HepG2 (cell line): ENCODE measurements around the gene ZNF428. TPM values are rescaled to one million over a fixed set of nuclear protein-coding genes. Genes with fewer than 3 reads are reported as not detected.

ENCODE experiments used
- ATAC-seq: fragments of 200-7000 bp; cut with Tn5 transposase; 3 replicates; pipeline ENCODE4 v1.9.1; 2020; ENCODE audit warnings: mild to moderate bottlenecking, moderate library complexity
- BruUV-seq: library from RNA; stranded (reverse); fragments of 400-500 nt; replicated peaks from 2 replicates; lab custom pipeline; 2021; lab: Mats Ljungman, UMichigan
- CTCF ChIA-PET: fragments of 300-600 bp; formaldehyde crosslinking; extraction: SDS; loops from one replicate; lab custom pipeline; 2021; ENCODE audit warnings: low total read pairs, inconsistent platforms, low intra/inter-chr PET ratio; lab: Yijun Ruan, JAX
- POLR2A ChIA-PET: fragments of 350-600 bp; sonication (Branson Sonifier 250); formaldehyde crosslinking; loops from one replicate; lab custom pipeline; 2020; ENCODE audit warnings: antibody characterized with exemption, inconsistent platforms; lab: Yijun Ruan, JAX
- DNase-seq: peaks from one replicate; pipeline ENCODE4 v3.0.0-alpha.2; 2015; ENCODE audit warnings: low spot score
- FAIRE-seq: peaks from 3 replicates; lab custom pipeline; 2011; peaks lifted over from hg19 to GRCh38; lab: Jason Lieb, UNC
- H2AFZ ChIP-seq: one replicate; pipeline ENCODE4 v1.6.1; 2011; ENCODE audit warnings: low read length, inconsistent platforms
- H3K27ac ChIP-seq: fragments of 300-600 bp; 3 replicates; pipeline ENCODE4 v1.8.0; 2011; ENCODE audit warnings: mixed run types, mild to moderate bottlenecking, mixed read lengths, low read length, inconsistent platforms; ENCODE audit not compliant: insufficient read depth; ENCODE audit errors: extremely low read length
- H3K27me3 ChIP-seq, 2 experiments: fragments of 200-600 bp in 1 of 2; 2 replicates in 1 of 2; 3 replicates in 1 of 2; pipeline versions ENCODE4 v1.6.0 to v1.8.0; 2011; ENCODE audit warnings: low read length in 2 of 2, mild to moderate bottlenecking in 2 of 2, moderate library complexity in 2 of 2, inconsistent platforms in 1 of 2; ENCODE audit not compliant: insufficient read depth in 2 of 2, control insufficient read depth in 1 of 2
- H3K36me3 ChIP-seq, 2 experiments: fragments of 200-600 bp in 1 of 2; replicated peaks in 1 of 2; 2 replicates in 1 of 2; 3 replicates in 1 of 2; pipeline versions ENCODE4 v1.5.1 to v1.8.0; 2011; ENCODE audit warnings: low read length in 2 of 2, inconsistent platforms in 1 of 2; ENCODE audit not compliant: insufficient read depth in 2 of 2, control insufficient read depth in 1 of 2
- H3K4me1 ChIP-seq: 2 replicates; pipeline ENCODE4 v1.5.1; 2012; ENCODE audit warnings: low read length, inconsistent platforms; ENCODE audit not compliant: insufficient read depth
- H3K4me2 ChIP-seq: 2 replicates; pipeline ENCODE4 v1.6.0; 2011; ENCODE audit warnings: low read depth, low read length, inconsistent platforms
- H3K4me3 ChIP-seq, 3 experiments: fragments of 200-600 bp in 1 of 3; sonication (generic), shearing (Covaris generic) in 1 of 3; replicated peaks in 1 of 3; 2 replicates each; pipeline ENCODE4 v1.5.1; 2011 to 2016; ENCODE audit warnings: low read length in 3 of 3, inconsistent platforms in 2 of 3, low read depth in 2 of 3, mild to moderate bottlenecking in 2 of 3, control low read depth in 1 of 3, mixed read lengths in 1 of 3; ENCODE audit not compliant: insufficient read depth in 1 of 3
- H3K79me2 ChIP-seq: one replicate; pipeline ENCODE4 v1.6.1; 2011; ENCODE audit warnings: low read length, inconsistent platforms; ENCODE audit not compliant: insufficient read depth
- H3K9ac ChIP-seq: 2 replicates; pipeline ENCODE4 v1.6.0; 2011; ENCODE audit warnings: mild to moderate bottlenecking, low read depth, low read length, inconsistent platforms; ENCODE audit not compliant: insufficient read depth
- H3K9me3 ChIP-seq: 2 replicates; pipeline ENCODE4 v1.5.1; 2012; ENCODE audit warnings: mild to moderate bottlenecking, low read length
- H4K20me1 ChIP-seq: 2 replicates; pipeline ENCODE4 v1.6.0; 2011; ENCODE audit warnings: inconsistent platforms, mild to moderate bottlenecking, low read length, moderate library complexity; ENCODE audit not compliant: insufficient read depth
- AKAP8 ChIP-seq: sonication (generic); formaldehyde crosslinking; IDR thresholded peaks from 2 replicates; pipeline ENCODE4 v1.5.1; 2020; ENCODE audit warnings: mild to moderate bottlenecking, missing genetic modification reagents
- ARID5B ChIP-seq: IDR thresholded peaks from 2 replicates; pipeline ENCODE4 v1.4.0; 2020; ENCODE audit warnings: mild to moderate bottlenecking, missing genetic modification reagents
- ATAD3A ChIP-seq: sonication (generic); formaldehyde crosslinking; IDR thresholded peaks from 2 replicates; pipeline ENCODE4 v1.4.0; 2020; ENCODE audit warnings: missing genetic modification reagents
- HNRNPLL ChIP-seq: fragments of 200-400 bp; formaldehyde crosslinking; IDR thresholded peaks from 2 replicates; pipeline ENCODE4 v1.6.1; 2017; ENCODE audit warnings: mild to moderate bottlenecking, low read depth, low read length; ENCODE audit not compliant: poor library complexity, severe bottlenecking
- LRRFIP1 ChIP-seq: sonication (generic); formaldehyde crosslinking; conservative IDR thresholded peaks from 2 replicates; pipeline ENCODE4 v1.4.0; 2020; ENCODE audit warnings: missing genetic modification reagents
- NR0B2 ChIP-seq: sonication (generic); formaldehyde crosslinking; IDR thresholded peaks from 2 replicates; pipeline ENCODE4 v1.4.0; 2020; ENCODE audit warnings: mild to moderate bottlenecking, missing genetic modification reagents
- POLR2A ChIP-seq, 2 experiments: IDR thresholded peaks; 2 replicates each; pipeline ENCODE4 v1.6.1; 2011; ENCODE audit warnings: low read depth in 2 of 2, low read length in 2 of 2, mild to moderate bottlenecking in 1 of 2, moderate library complexity in 1 of 2; ENCODE audit not compliant: insufficient read depth in 1 of 2
- RXRB ChIP-seq: IDR thresholded peaks from 2 replicates; pipeline ENCODE4 v1.6.1; 2016; ENCODE audit warnings: borderline replicate concordance, missing genetic modification reagents, missing compliant biosample characterization
- SMARCC2 ChIP-seq: fragments of 450-650 bp; IDR thresholded peaks from 2 replicates; pipeline ENCODE4 v1.6.1; 2017; ENCODE audit warnings: antibody characterized with exemption, mild to moderate bottlenecking
- SRSF9 ChIP-seq: fragments of 200-400 bp; formaldehyde crosslinking; IDR thresholded peaks from 2 replicates; pipeline ENCODE4 v1.6.1; 2018; ENCODE audit warnings: borderline replicate concordance, mild to moderate bottlenecking, low read depth, low read length; ENCODE audit not compliant: insufficient read depth, poor library complexity, severe bottlenecking
- TEAD2 ChIP-seq: sonication (generic); formaldehyde crosslinking; IDR thresholded peaks from 2 replicates; pipeline ENCODE4 v1.9.0; 2021; ENCODE audit warnings: missing genetic modification reagents
- THAP7 ChIP-seq: sonication (generic); formaldehyde crosslinking; IDR thresholded peaks from 2 replicates; pipeline ENCODE4 v1.8.1; 2023; ENCODE audit warnings: mild to moderate bottlenecking, missing genetic modification reagents
- ZBTB2 ChIP-seq: sonication (generic); formaldehyde crosslinking; IDR thresholded peaks from 2 replicates; pipeline ENCODE4 v1.8.0; 2022; ENCODE audit warnings: low read depth, missing genetic modification reagents
- ZNF383 ChIP-seq: sonication (generic); formaldehyde crosslinking; IDR thresholded peaks from 2 replicates; pipeline ENCODE4 v1.4.0; 2020; ENCODE audit warnings: missing genetic modification reagents, mild to moderate bottlenecking, borderline replicate concordance
- ZNF678 ChIP-seq: sonication (generic); formaldehyde crosslinking; IDR thresholded peaks from 2 replicates; pipeline ENCODE4 v1.4.0; 2020; ENCODE audit warnings: mild to moderate bottlenecking, missing genetic modification reagents
- ZSCAN25 ChIP-seq: sonication (generic); formaldehyde crosslinking; IDR thresholded peaks from 2 replicates; pipeline ENCODE4 v1.8.0; 2022; ENCODE audit warnings: mild to moderate bottlenecking, missing genetic modification reagents
- WGBS: methylation state at CpG from one replicate; pipeline ENCODE4 v1.1.6; 2017; ENCODE audit warnings: low lambda C conversion rate; 5-methylcytosine and 5-hydroxymethylcytosine counted together
- in situ Hi-C: cut with HindIII; loops from 2 replicates; pipeline ENCODE4 v1.10.0; 2017; ENCODE audit warnings: low pct_unique_long_range_greater_than_20kb; ENCODE audit not compliant: extremely low pct_ligation_motif_present
- intact Hi-C: fragments of 100-400 bp; cut with micrococcal nuclease; formaldehyde crosslinking; loops from one replicate; pipeline ENCODE4 v1.10.0; 2022; ENCODE audit not compliant: unreplicated experiment
- polyA plus RNA-seq, 8 experiments: library from polyadenylated mRNA; depleted of rRNA in 3 of 8; stranded (reverse) in 7 of 8; unstranded in 1 of 8; fragments of >200 nt; fragmentation: Illumina TruSeq in 4 of 8; extraction: Trizol in 4 of 8; gene quantifications; 2 replicates each; pipeline versions ENCODE4 v1.2.1 to v1.2.3, GENCODE V29; 2011 to 2016; ENCODE audit warnings: low read depth in 4 of 8, missing spikeins in 1 of 8, mixed read lengths in 1 of 8; ENCODE audit not compliant: insufficient read depth in 1 of 8
- total RNA-seq, 5 experiments: library from RNA; depleted of rRNA; stranded (reverse); fragments of >200 nt; fragmentation: Illumina TruSeq; extraction: Trizol; gene quantifications; 2 replicates each; pipeline ENCODE4 v1.2.3, GENCODE V29; 2016; ENCODE audit warnings: low read depth in 1 of 5

ZNF428 gene
- total and polyA plus RNA-seq, 2 of the 13 experiments (the other 11 are each of a cell fraction or from before 2014, with no cell fraction given): 10.4 to 26.9 TPM

GRCh38 chr19:43644181-43644580 is 24.8 kb upstream of the ZNF428 start (continued):
- TF ChIP-seq HNRNPLL (no peak), ZSCAN25 (CRISPR knock-in tag) (no peak), SRSF9 (no peak), THAP7 (no peak)

- Histone ChIP-seq H3K9me3 (no peaks in the 10 kb centered on the region), H3K27me3 (no peaks in the 10 kb centered on the region), H3K4me1 (peaks cover 20% of the 10 kb centered on the region), H3K4me2 (no peak overlapping the region), H2AFZ (no peak overlapping the region), H3K36me3 (no peaks in the 10 kb centered on the region), H4K20me1 (no peaks in the 10 kb centered on the region), H3K4me3 (no peak overlapping the region), H3K79me2 (no peaks in the 10 kb centered on the region), H3K9ac (no peak overlapping the region), H3K27ac (no peak overlapping the region)
- ATAC-seq: no peak
- ChIA-PET POLR2A (no interaction called here), CTCF (no interaction called here)
- BruUV-seq: no TSS peak
- no peak for DNase-seq
- WGBS: 63% methylated on average over 3 of the region's 3 CpGs
- intact Hi-C loops: no loop called here
- FAIRE-seq: no peak
- in situ Hi-C loops: no loop called here
- TF ChIP-seq TEAD2 (CRISPR knock-in tag) (no peak), ARID5B (no peak), AKAP8 (CRISPR knock-in tag) (no peak), RXRB (CRISPR knock-in tag) (no peak), ZBTB2 (CRISPR knock-in tag) (no peak), SMARCC2 (no peak), NR0B2 (CRISPR knock-in tag) (no peak), ATAD3A (CRISPR knock-in tag) (no peak), ZNF383 (no peak), ZNF678 (CRISPR knock-in tag) (no peak), LRRFIP1 (CRISPR knock-in tag) (no peak), POLR2A (IDR thresholded peaks at IDR 0.05; ENCODE audit: insufficient read depth in 1 of 2, low read depth in 2 of 2, low read length in 2 of 2) (no peak)
These were observed 23.9 kb upstream of the ZNF428 start for GRCh38 chr19:43643326-43643725.
